Heart right ventricle (tissue), 12 donors: ENCODE data around the gene MPI. TPM values are rescaled to one million over a fixed set of nuclear protein-coding genes. Genes with fewer than 3 reads are reported as not detected.

Experiments used
- microRNA-seq, 2 donors: library from miRNA; unstranded; fragments of <30 nt; microRNA quantifications; one replicate each; pipeline ENCODE4 v1.2.0, GENCODE V29; 2021
- polyA plus RNA-seq, 2 donors: library from polyadenylated mRNA; stranded (reverse); fragments of 200-250 nt; gene quantifications; one replicate each; pipeline ENCODE4 v1.2.3, GENCODE V29; 2013
- total RNA-seq, 10 donors: library from RNA; stranded (reverse); fragmentation: NEBNext Ultra II Directional in 3 of 10; extraction: Animal tissue kit (Norgen Biotek cat#: 25700) in 3 of 10; gene quantifications; one replicate each; pipeline versions ENCODE4 v1.2.1 to v1.2.4, GENCODE V29; 2021 to 2023
- donor health status: ischemic (EF 13 %, LVEDD 7.1; RV severe dilation, severe dysfunction).
- donor health status: healthy with polysubstance abuse.
- donor health status: DM: no; HTN: yes; CAD: no.
- donor health status: DM: no; HTN: no; CAD: no.
- donor health status: ischemic (EF 25% LVEDD 6.9; RV normal size, moderate dysfunction).
- donor health status: ischemic (EF 25% LVEDD 5.7; RV mildly dilated, moderate dysfunction).
- donor health status: healthy.
- donor health status: nonischemic (EF 11% LVEDD 7.7; RV severe dilation, severe dysfunction).
- donor health status: DM: yes; HTN: yes; CAD: no.
- donor health status: PGD.
- donor health status: ischemic (EF 29% LVEDD 5.4; RV normal size, mild dysfunction).
- donor health status: nonischemic (EF 23%, LVEDD 6.1; RV moderate dilation, normal function).

The MPI gene
- total and polyA plus RNA-seq, 12 donors, result 24.4 to 86.4 (median 54.5) TPM

Small RNA genes lying within 50 kb of the gene (microRNA-seq; reads per million reads assigned to microRNA genes)
- 1.8 to 3.6 reads per million in 2 donors for gene MIR6882

Other genes starting within 250 kb of the MPI start
- gene EDC3, start 194.0 kb upstream of the MPI start, total RNA-seq, result 10 to 100 TPM; 14.4 to 18.1 (median 15.8) TPM
- gene EDC3, start 194.0 kb upstream of the MPI start, polyA plus RNA-seq, result 10 to 100 TPM; 10.4 to 11.9 TPM
- gene CYP1A1, start 164.5 kb upstream of the MPI start, total RNA-seq, result under 1 TPM in 6 of 10 donors, not detected in 4; 0.13 to 0.53 (median 0.42) TPM
- gene CYP1A1, start 164.5 kb upstream of the MPI start, polyA plus RNA-seq, result under 1 TPM; 0.20 to 0.88 TPM
- under 1 TPM in 1 of 10 donors, not detected in 9; 0.11 TPM for gene CYP1A2, start 141.2 kb upstream of the MPI start, total RNA-seq
- not detected for gene CYP1A2, start 141.2 kb upstream of the MPI start, polyA plus RNA-seq
- 10 to 100 TPM; 20.3 to 48.6 (median 24.8) TPM for gene CSK, start 108.0 kb upstream of the MPI start, total RNA-seq
- 10 to 100 TPM; 19.7 to 35.2 TPM for gene CSK, start 108.0 kb upstream of the MPI start, polyA plus RNA-seq
- gene LMAN1L, start 77.2 kb upstream of the MPI start, total RNA-seq, result 10 to 100 TPM in 4 of 10 donors, 1 to 10 TPM in 6; 6.3 to 47.4 (median 9.0) TPM
- 10 to 100 TPM in 1 of 2 donors, under 1 TPM in 1; 0.03 to 18.4 TPM for gene LMAN1L, start 77.2 kb upstream of the MPI start, polyA plus RNA-seq
- 1 to 10 TPM in 7 of 10 donors, under 1 TPM in 2, not detected in 1; 0.64 to 6.1 (median 1.3) TPM for gene CPLX3, start 63.4 kb upstream of the MPI start, total RNA-seq
- gene CPLX3, start 63.4 kb upstream of the MPI start, polyA plus RNA-seq, result 10 to 100 TPM in 1 of 2 donors, under 1 TPM in 1; 0.04 to 14.6 TPM
- gene ULK3, start 46.9 kb upstream of the MPI start, total RNA-seq, result 10 to 100 TPM; 21.3 to 44.0 (median 24.7) TPM
- 10 to 100 TPM; 22.5 to 56.3 TPM for gene ULK3, start 46.9 kb upstream of the MPI start, polyA plus RNA-seq
- gene SCAMP2, start 16.7 kb upstream of the MPI start, total RNA-seq, result 10 to 100 TPM; 28.0 to 64.3 (median 39.1) TPM
- gene SCAMP2, start 16.7 kb upstream of the MPI start, polyA plus RNA-seq, result 10 to 100 TPM; 30.9 to 76.7 TPM
- gene FAM219B, start 16.8 kb downstream of the MPI start, total RNA-seq, result 100 to 1,000 TPM in 4 of 10 donors, 10 to 100 TPM in 6; 73.1 to 159 (median 98.7) TPM
- 10 to 100 TPM; 27.1 to 51.1 TPM for gene FAM219B, start 16.8 kb downstream of the MPI start, polyA plus RNA-seq
- 1,000 to 10,000 TPM in 9 of 10 donors, 100 to 1,000 TPM in 1; 894 to 1,717 (median 1,286) TPM for gene COX5A, start 48.0 kb downstream of the MPI start, total RNA-seq
- 1,000 to 10,000 TPM; 1,114 to 1,728 TPM for gene COX5A, start 48.0 kb downstream of the MPI start, polyA plus RNA-seq
- 1 to 10 TPM in 7 of 10 donors, under 1 TPM in 3; 0.83 to 3.0 (median 1.3) TPM for gene RPP25, start 66.7 kb downstream of the MPI start, total RNA-seq
- gene RPP25, start 66.7 kb downstream of the MPI start, polyA plus RNA-seq, result 1 to 10 TPM; 1.8 to 4.6 TPM
- gene SCAMP5, start 105.5 kb downstream of the MPI start, total RNA-seq, result 1 to 10 TPM in 9 of 10 donors, under 1 TPM in 1; 0.55 to 7.5 (median 3.8) TPM
- gene SCAMP5, start 105.5 kb downstream of the MPI start, polyA plus RNA-seq, result 1 to 10 TPM in 1 of 2 donors, under 1 TPM in 1; 0.73 to 5.3 TPM
- gene PPCDC, start 133.5 kb downstream of the MPI start, total RNA-seq, result 10 to 100 TPM in 1 of 10 donors, 1 to 10 TPM in 9; 3.6 to 11.0 (median 5.8) TPM
- gene PPCDC, start 133.5 kb downstream of the MPI start, polyA plus RNA-seq, result 10 to 100 TPM in 1 of 2 donors, 1 to 10 TPM in 1; 9.9 to 14.6 TPM